ENCODE measurements around the gene MCMBP.
A peak's percentile ranks its signal among the peaks of the same experiment; 100 is the strongest.
"Not testable (repeated sequence)": the region's sequence is repeated elsewhere in the genome, so short reads cannot be mapped to it uniquely, and the experiment has no call there.

Gene MCMBP

DNA sequence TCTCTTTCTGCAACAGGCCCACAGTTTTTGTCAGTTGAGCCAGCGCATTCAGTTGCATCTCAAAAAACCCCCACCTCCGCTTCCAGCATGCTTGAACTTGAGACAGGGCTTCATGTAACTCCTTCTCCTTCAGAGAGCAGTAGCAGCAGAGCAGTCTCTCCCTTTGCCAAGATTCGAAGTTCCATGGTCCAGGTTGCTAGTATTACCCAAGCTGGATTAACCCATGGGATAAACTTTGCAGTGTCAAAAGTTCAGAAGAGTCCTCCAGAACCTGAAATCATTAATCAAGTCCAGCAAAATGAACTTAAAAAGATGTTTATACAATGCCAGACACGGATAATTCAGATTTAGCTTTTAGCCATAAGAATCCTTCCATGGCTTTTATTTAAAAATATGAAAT lies 45.2 kb downstream of the MCMBP start:
- DNase-seq = no peak

DNA sequence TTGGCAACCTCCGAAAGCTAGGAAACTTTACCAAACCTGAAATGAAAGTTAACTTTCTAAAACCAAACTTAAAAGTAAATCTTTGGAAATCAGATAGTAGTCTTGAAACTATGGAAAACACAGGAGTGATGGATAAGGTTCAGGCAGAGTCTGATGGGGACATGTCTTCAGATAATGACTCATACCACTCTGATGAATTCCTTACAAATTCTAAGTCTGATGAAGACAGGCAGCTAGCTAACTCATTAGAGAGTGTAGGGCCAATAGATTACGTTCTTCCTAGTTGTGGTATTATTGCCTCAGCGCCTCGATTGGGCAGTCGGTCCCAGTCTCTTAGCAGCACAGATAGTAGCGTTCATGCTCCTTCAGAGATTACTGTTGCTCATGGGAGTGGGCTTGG lies 45.9 kb downstream of the MCMBP start:
- DNase-seq = no peak

DNA sequence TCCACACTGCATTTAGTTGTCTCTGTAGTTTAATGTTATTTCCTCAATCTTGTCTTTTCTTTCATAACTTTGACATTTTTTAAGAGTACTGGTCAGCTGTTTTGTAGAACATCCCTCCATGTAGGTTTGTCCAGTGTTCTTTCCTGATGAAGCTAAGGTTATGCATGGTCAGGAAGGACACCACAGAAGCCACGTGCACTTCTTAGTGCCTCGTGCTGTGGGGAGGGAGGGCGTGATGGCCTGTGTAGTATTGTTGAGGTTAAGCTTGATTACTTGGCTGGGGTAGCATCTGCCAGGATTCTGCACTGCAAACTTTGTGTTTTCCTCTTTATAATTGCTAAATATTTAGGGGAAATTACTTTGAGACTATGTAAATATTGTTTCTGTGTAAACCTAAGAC lies 48.3 kb downstream of the MCMBP start:
- DNase-seq = no peak

DNA sequence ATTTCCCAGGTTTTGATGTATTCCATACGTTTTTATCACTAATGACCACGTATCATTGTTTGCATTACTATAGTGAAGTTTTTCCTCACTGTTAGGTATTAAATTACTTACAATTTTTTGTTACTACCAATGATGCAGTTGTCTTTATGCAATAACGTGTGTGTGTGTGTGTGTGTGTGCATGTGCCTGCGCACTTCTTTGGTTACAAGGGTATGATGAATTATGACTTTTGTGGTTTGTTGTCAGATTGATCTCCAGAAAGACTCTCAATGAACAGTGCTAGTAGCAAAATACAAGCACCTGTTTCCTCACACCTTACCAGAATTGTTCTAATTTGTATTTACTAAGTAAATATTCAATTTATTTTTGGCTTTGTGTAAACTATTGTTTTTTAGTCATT lies 51.5 kb downstream of the MCMBP start:
- DNase-seq = no peak

DNA sequence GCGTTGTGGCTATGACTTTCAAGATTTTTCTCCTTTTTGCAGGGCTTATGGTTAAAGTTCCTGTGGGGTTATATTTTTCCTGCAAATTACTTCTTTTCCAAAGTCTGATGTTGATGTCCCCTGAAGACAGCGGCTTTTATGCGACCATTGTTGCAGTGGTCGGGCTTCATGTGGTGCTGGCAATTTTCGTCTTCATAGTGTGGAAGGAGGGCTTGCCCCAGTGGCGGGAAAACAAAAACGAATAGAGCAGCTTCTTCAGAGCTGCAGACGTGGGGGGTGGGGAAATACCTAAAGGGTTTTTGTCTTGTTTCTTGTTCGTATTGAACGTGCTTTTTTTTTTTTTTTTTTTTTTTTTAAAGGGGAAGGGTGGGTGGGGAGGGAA lies 53.8 kb downstream of the MCMBP start:
- DNase-seq = no peak

DNA sequence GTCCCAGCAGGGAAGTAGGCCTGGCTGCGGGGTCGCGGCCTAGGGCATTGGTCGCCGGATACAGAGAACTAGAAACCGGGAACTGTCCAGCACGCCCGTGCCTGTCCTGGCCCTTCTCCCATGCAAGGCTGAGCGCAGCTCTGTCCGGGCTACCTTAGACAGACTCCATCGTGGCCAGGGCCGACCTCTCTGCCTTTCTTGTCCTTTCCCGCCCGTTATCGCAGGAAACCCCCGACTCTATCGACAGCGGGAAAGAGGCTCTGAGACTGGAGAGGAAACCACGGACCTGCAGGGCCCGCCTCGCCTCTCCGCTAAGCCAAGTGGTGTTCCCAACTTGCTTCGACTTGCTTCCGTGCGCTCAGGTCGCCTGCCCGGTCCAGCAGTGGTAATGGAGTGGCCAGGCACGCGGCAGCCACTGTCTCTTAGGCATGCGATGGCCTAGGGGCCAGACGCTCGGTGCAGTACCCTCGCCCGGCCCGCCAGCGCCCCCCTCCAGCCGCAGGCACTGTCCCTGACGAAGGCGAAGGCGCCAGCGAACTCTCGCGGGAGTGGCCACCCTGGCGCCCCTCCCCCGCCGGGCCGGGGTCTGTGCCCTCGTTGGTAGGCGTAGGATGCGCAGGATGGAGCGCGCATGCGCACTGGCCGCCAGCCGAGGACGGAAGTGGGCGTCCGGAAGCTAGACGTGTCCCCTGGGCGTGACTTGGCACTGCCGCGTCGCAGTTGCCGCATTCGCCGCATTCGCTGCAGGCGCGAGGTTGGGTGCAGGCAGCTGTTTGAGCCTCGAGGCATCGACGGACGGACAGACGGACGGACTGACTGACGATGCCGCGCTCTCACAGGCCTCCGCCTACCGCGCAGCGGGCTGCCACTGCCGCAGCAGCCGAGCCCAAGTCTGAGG lies 54.4 kb downstream of the MCMBP start:
- peak in 1 of 2 donors; percentile 17 for DNase-seq

DNA sequence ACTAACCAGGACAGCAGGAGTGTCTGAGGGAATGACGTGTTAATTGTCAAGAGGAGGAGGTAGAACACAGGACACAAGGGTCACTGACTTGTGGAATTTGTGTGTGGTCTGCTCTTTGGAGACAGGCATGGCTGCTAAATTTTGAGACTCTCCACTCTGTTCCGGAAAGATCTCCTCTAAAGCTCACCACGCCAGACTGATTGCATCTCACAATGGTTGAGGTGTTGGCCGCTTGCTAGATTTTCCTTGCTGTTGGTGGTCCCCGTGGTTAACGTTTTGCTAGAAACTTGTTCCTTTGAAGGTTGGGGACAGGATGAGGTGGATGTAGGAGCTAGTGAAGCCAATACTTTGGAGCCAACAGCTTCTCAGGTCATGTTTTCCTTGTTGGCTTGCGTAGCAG lies 57.0 kb downstream of the MCMBP start:
- no peak for DNase-seq

DNA sequence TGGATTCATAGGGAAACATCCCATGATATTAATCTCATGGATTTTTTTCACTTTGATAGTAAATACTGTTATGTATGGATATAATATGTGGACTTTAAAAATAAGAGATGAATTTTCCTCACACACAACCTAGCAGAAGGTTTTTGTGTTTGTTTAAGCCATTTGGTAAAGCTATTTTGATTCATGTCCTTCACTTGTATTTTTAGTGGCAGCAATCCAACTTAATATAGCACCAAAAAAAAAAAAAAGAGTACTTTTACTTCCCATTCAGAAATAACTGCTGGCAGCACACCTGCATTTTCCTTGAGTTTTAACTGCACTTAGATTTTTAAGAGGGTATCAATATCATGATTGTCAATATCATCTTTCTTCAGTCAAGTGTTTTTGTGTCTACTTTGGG lies 60.0 kb downstream of the MCMBP start:
- DNase-seq = no peak

DNA sequence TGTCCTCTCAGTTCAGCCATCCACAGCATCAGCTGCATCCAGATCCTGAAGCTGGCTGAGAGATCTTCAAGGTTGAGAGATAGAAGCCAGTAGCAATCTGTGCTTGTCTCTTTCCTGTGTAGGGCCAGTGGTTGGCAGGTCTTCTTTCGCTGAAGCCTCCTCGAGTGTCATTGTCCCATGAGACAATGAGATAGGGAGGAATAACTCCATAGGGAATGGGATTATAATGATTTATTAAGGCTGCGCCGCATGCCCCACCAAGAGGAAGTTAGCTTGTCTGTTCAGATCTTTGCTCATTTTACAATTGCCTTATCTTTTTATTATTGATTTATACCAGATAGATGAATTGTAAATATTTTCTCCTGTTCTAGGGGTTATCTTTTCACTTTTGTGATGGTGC lies 61.5 kb downstream of the MCMBP start:
- no peak for DNase-seq

DNA sequence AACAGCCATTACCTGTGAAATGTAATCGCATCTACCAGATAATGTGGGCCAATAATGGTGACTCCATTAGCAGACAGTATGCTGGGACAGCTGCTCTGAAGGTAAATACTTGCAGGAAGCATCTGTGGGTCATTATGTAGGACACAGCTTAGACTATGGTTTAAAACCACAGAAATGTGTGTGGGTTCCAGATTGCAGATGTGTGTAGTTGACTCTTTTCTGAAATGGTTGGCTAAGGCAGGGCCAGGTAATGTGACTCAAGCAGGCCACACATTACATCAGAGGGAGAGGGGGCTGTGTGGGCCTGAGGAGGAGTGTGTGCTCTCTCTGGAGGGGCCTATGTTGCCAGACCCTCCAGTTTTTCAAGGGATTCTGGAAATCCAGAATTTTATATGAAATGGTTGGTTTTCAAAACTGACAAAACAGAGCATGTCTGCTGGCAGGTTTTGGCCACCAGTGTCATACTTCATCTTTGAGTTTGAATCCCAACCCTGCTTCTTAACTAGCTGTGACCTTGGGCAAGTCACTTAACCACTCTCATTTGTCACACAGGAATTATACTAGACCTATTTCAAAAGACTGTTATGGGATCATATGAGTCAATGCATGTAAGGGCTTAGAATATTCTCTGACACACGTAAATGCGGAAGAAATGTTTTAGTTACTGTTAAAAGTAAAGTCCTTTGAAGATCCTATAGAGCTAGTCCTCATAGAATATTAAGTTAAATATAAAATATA lies 64.5 kb downstream of the MCMBP start:
- no peak for DNase-seq

DNA sequence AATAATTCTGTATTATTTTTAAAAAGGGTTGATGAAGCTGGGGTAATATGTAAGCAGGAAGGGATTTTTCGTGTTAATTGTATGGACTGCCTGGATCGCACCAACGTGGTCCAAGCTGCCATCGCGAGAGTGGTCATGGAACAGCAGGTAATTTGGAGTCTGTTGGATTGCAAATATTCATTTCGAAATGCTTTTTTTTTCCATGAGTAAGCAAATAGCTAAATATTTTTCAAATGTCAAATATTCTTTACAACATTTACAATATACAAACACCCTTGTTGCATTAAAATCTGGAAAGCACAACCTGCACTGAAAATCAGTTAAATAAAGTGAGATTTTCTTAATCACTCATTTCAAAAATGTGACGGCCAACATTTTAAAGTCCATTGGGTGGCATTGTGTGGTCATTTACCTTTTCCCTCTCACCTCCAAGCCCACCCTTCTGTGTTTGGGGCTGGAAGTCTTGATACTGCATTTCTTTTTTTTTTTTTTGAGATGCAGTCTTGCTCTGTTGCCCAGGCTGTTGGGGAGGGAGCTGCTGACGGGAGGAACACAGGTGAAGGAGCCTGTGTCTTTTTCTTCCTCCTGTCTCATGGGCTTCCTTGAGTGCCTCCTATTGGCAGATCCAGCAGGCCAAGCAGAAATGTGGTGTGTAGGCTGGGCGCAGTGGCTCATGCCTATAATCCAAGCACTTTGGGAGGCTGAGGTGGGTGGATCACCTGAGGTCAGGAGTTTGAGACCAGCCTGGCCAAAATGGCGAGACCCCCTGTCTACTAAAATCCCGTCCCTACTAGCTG lies 66.1 kb downstream of the MCMBP start:
- no peak for DNase-seq

DNA sequence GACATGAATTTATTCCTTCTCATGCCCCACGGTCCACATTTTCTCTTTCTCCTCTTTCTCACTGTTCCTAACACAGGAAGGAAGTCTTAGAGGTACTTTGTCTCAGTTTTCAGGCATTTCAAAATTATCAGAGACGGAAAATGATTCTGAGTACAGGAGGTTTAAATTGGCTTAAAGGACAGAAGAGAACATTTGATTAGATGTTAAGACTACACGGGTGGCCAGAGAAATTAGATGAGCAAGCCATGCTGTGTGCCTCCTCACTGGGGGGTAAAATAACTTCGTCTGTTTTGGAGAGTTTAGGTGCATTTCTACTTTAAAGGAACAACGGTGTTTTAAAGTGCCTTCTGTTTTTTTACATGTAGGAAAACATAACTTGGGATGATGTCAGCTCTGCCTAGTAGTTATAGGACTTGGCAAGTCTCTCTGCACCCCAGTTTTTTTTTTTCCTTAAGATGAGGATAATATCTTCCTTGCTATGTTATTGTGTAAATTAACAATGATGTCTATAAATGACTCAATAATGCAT lies 66.9 kb downstream of the MCMBP start:
- no peak for DNase-seq

DNA sequence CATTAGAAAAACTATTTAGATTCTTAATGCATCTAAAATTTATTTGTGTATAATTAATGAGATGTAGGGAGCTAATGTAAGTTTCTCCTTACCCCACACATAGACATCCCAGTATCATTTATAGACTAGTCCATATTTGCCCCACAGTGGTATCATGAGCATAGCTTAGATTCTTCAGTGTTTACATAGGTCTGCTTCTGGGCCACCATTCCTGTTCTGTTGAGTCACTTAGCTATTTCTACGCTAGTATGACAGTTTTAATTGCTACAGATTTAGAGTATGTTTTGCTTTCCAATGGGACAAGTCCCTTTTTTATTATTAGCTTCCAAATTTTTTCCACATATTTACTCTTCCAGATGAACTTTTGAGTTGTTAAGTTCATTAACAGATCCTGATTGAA lies 69.4 kb downstream of the MCMBP start:
- no peak for DNase-seq

DNA sequence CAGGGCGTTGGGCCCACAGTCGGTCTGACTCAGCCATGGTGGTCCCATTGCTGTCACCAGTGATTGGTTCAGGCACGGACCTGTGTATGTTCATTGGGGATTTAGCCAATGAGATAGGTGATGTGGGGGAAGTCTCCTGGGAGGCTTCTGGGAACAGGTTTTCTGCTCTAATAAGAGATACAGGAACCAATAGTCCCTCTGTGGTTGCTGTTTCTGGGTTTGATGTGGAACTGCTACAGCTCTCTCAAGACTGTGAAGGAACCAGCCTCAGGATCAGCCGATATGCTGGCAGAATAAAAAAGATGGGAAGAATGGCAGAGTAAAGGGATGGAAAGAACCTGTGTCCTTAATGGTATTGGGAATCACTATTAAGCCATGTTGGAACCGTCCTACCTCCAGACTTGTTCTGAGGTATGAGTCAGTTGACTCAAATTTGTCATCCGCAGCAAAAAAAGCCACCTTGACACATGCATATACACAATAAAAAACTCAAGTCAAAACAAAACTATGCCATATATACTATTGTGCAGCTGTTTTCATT lies 70.6 kb downstream of the MCMBP start:
- DNase-seq = no peak

DNA sequence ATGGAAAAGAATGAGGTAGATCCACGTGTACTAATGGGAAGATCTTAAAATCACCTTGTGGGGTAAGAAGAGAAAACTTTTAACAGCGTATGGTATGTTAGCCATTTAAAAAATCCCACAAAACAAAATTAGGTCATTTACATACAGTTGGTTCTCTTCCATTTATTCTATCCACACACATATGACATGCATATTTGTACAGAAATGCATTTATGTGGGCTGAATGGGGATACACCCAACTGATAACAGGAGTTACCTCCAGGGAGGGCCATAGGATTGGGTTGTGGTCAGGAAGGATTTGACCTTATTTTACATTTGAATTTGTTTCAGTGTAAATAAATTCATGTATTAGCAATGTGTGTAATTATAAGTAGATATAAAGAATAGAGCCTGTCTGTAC lies 71.5 kb downstream of the MCMBP start:
- no peak for DNase-seq

DNA sequence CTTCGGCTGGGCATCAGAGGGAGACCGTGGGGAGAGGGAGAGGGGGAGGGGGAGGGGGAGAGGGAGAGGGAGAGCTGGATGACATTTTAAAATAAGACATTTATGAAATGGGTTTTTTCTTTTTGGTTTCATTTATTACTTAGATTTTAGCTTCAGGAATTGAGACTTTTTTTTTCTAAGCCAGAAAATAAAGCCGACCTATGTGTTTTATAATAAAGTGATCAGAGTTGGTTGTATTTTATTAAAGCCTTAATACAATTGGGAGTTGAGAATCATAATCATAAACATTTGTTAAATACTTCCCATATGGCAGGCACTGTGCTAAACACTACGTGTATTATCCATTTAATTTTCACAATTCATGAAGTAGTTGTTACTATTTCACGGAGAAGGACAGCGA lies 76.6 kb downstream of the MCMBP start:
- DNase-seq = no peak

DNA sequence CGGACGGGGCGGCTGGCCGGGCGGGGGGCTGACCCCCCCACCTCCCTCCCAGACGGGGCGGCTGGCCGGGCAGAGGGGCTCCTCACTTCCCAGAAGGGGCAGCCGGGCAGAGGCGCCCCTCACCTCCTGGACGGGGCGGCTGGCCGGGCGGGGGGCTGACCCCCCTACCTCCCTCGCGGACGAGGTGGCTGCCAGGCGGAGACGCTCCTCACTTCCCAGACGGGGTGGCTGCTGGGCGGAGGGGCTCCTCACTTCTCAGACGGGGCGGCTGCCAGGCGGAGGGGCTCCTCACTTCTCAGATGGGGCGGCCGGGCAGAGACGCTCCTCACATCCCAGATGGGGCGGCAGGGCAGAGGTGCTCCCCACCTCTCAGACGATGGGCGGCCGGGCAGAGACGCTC lies 77.5 kb downstream of the MCMBP start:
- not testable (repeated sequence) for DNase-seq

DNA sequence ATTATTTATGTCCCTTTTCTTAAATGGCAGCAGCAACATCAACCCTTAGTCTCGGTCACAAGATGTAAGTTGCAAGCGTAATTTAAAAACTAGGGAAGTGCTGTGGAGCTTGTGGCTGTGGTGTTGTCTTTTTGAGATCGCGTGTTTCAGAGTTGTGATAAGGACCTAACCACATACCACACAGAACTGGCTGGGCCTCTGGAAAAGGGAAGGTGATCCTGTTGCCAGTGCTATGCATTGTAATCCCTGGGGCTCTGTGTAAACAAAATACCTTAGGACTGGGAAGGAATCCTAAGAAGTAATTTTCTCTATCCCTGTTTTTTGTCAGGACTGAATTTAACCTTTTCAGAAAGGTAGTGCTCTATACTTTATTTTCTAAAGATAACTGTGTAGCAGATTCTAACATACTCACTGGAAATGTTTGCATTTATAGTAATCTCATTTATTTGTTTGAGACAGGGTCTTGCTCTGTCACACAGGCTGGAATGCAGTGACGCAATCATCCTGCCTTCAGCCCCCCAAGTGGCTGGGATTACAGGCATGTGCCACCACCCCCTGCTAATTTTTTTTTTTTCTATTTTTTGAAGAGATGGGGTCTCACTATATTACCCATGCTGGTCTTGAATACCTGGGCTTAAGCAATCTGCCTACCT lies 86.4 kb downstream of the MCMBP start:
- DNase-seq = no peak

DNA sequence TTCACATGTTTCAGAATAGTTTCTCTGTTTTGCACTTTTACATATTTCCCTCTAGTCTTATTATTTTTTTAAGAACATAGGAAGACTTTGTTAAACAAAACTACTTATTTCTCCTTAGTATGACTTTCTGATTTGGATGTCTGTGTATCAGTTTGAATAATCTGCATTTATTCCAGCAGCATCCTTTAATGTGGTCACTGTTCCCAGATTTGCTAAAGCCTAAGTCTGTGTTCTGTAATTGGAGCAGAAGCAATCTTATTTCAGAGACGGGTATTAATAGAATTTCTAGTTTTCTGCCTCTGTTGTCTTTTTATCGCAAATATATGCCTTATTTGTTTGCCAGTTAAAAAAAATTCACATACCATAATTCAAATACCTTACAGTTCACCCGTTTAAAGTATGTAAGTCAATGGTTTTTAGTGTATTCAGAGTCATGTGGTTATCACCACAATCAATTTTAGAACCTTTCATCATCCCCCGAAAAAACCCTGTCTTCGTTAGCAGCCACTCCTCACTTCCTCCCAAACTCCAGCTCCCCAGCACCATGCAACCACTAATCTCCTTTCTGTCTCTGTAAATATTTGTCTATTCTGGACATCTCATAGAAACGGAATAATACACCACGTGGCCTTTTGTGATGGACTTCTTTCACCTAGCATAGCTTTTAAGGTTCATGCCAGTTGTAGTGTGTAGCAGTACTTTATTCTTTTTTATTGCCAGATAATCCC lies 88.1 kb downstream of the MCMBP start:
- no peak for DNase-seq

DNA sequence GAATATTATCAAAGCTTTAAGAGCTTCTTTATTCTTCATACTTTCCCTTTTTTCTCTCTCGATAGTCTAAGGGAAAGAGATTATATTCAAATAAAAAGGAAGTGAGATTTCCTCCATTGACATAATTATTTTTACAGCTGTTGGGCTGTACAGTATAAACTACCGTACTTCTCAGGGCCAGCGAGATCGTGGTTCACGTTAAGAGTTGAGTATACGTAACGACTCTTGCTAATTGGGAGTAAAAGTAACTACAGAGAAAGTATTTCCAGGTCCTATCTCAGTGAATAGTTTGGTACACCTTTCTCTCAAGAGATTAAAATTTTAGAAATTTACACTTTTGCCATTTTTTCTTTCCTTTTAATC lies 89.0 kb downstream of the MCMBP start:
- DNase-seq = no peak

DNA sequence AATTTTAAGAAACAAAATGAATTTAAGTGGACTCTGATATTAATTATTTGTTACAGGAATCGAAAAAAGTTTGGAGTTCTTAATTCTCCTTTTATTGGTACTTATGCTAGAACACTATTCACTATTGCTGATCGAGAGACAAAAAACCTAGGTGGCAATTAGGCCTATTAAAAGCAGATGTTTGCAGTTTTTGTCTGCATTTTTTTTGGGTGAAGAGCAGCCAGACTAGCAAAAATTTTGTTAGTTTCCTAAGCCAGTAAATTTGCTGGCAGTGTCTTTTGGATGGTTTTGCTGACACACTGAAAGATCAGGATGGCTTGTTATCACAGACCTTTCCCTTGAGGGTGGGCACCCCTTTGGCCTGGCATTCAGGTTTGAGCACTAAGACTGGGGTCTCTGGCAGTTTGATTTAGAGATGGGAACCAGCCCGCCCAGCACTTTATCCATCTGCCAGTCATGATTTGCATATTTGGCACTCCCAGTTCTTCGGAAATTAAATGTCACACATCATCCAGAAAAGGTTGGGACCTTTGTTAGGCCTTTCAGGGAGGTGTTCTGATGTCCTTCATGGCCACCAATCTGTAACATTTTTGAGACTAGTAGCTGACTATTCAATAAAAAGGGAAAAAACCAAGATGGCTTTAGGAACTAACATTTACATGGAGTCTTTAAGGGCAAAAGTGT lies 89.5 kb downstream of the MCMBP start:
- DNase-seq = no peak
